CD4-positive, alpha-beta T cell treated with Interleukin-2 at 100 ng/mL for 4 hours (primary cell): Measurements from ENCODE around the gene CREB3L2.
"Not testable (repeated sequence)": the region's sequence is repeated elsewhere in the genome, so short reads cannot be mapped to it uniquely, and the experiment has no call there.

Experiments
- DNase-seq: peaks from one replicate; pipeline ENCODE4 v3.0.0-alpha.2; 2020; ENCODE audit warnings: low spot score

The CREB3L2 gene

GRCh38 chr7:138014201-138014600 is 12.3 kb upstream of the CREB3L2 start:
- not testable (repeated sequence) for DNase-seq

- DNase-seq: no peak
Observed at GRCh38 chr7:138009350-138009653, 7.4 kb upstream of the CREB3L2 start.

- DNase-seq: peak; percentile 70
Observed at GRCh38 chr7:138008588-138009349, 6.9 kb upstream of the CREB3L2 start.

- no peak for DNase-seq
Observed at GRCh38 chr7:138008019-138008587, 6.2 kb upstream of the CREB3L2 start.

- no peak for DNase-seq
Observed at GRCh38 chr7:138006106-138006505, 4.2 kb upstream of the CREB3L2 start.

GRCh38 chr7:138004936-138005335 is 3.0 kb upstream of the CREB3L2 start:
- no peak for DNase-seq

GRCh38 chr7:138004046-138004445 is 2.2 kb upstream of the CREB3L2 start:
- DNase-seq: no peak

GRCh38 chr7:138002828-138003189 is 923 bp upstream of the CREB3L2 start:
- no peak for DNase-seq

- peak; percentile 99 for DNase-seq
Observed at GRCh38 chr7:138002096-138002827, 376 bp upstream of the CREB3L2 start.

- DNase-seq: no peak
Observed at GRCh38 chr7:138000081-138000701, 1.7 kb downstream of the CREB3L2 start.

GRCh38 chr7:137999496-138000080 is 2.3 kb downstream of the CREB3L2 start:
- no peak for DNase-seq

- DNase-seq: no peak
Observed at GRCh38 chr7:137998250-137998649, 3.6 kb downstream of the CREB3L2 start.

- DNase-seq: no peak
Observed at GRCh38 chr7:137996871-137997270, 5.0 kb downstream of the CREB3L2 start.

GRCh38 chr7:137996386-137996851 is 5.5 kb downstream of the CREB3L2 start:
- no peak for DNase-seq

GRCh38 chr7:137994216-137994615 is 7.7 kb downstream of the CREB3L2 start:
- no peak for DNase-seq

GRCh38 chr7:137993395-137993743 is 8.5 kb downstream of the CREB3L2 start:
- DNase-seq: no peak

- no peak for DNase-seq
Observed at GRCh38 chr7:137992550-137993394, 9.1 kb downstream of the CREB3L2 start.

- DNase-seq: no peak
Observed at GRCh38 chr7:137992104-137992549, 9.8 kb downstream of the CREB3L2 start.

- DNase-seq: no peak
Observed at GRCh38 chr7:137990251-137990941, 11.5 kb downstream of the CREB3L2 start.

- no peak for DNase-seq
Observed at GRCh38 chr7:137989590-137989989, 12.3 kb downstream of the CREB3L2 start.

GRCh38 chr7:137989094-137989493 is 12.8 kb downstream of the CREB3L2 start:
- DNase-seq: no peak
